HepG2 (cell line): ENCODE results near the gene ACAP3.

ENCODE experiments used
- CC2D1A ChIP-seq: sonication (generic); formaldehyde crosslinking; IDR thresholded peaks from 2 replicates; pipeline ENCODE4 v1.8.1; 2023; ENCODE audit warnings: mild to moderate bottlenecking, missing genetic modification reagents
- CEBPB ChIP-seq: IDR thresholded peaks from 2 replicates; pipeline ENCODE4 v1.6.1; 2011; ENCODE audit warnings: low read depth, low read length, improper control_type of control experiment, borderline replicate concordance
- CTCF ChIP-seq: sonication (generic); formaldehyde crosslinking; IDR thresholded peaks from 2 replicates; pipeline ENCODE4 v1.5.0; 2020; ENCODE audit warnings: mild to moderate bottlenecking, missing genetic modification reagents, moderate library complexity
- FIP1L1 ChIP-seq: fragments of 200-400 bp; formaldehyde crosslinking; IDR thresholded peaks from 2 replicates; pipeline ENCODE4 v1.6.1; 2018; ENCODE audit warnings: low read depth, mild to moderate bottlenecking, low read length, moderate library complexity, borderline replicate concordance; ENCODE audit not compliant: insufficient read depth
- HOXA9 ChIP-seq: sonication (generic); formaldehyde crosslinking; IDR thresholded peaks from 2 replicates; pipeline ENCODE4 v1.8.1; 2022; ENCODE audit warnings: missing genetic modification reagents, mild to moderate bottlenecking, moderate library complexity, borderline replicate concordance
- MAX ChIP-seq: IDR thresholded peaks from 2 replicates; pipeline ENCODE4 v1.6.1; 2012; ENCODE audit warnings: inconsistent platforms
- PHF8 ChIP-seq: sonication (generic); formaldehyde crosslinking; IDR thresholded peaks from 2 replicates; pipeline ENCODE4 v1.5.0; 2020; ENCODE audit warnings: missing genetic modification reagents
- TF ChIP-seq, protein P1 (sequence below): IDR thresholded peaks from 2 replicates; pipeline ENCODE4 v1.6.1; 2016; ENCODE audit warnings: low read depth, missing genetic modification reagents, missing compliant biosample characterization

DNA sequence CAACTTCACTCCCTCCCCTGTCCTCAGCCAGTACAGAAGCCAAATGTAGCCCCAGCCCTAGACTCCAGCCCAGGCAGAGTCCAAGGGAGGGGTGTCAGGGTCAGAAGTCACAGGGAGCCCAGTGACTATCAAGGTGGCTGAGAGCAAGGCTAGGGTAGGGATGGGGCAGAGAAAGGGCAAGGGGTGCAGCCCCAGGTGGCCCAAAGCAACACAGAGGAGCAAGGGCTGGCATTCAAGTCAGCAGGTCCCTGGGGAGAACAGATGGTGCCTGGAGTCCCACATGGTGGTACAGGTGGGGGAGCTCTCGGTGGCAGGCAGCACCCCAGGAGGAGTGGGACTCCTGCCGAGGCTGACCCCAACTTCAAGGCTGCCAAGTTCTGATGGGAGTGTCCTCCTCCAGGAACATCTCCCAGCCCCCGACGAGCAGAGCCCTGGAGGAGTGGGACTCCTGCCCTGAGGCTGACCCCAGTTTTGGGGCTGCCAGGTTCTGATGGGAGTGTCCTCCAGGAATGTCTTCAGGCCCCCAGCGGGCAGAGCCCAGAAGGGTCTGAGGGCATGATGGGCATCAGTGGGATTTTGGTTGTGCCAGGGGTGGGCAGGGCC is 45.2 kb upstream of the ACAP3 start:
- no peak for TF ChIP-seq CEBPB
- TF ChIP-seq CTCF (CRISPR knock-in tag): no peak
- no peak for TF ChIP-seq PHF8 (CRISPR knock-in tag)
- no peak for TF ChIP-seq FIP1L1
- TF ChIP-seq, protein P1, sequence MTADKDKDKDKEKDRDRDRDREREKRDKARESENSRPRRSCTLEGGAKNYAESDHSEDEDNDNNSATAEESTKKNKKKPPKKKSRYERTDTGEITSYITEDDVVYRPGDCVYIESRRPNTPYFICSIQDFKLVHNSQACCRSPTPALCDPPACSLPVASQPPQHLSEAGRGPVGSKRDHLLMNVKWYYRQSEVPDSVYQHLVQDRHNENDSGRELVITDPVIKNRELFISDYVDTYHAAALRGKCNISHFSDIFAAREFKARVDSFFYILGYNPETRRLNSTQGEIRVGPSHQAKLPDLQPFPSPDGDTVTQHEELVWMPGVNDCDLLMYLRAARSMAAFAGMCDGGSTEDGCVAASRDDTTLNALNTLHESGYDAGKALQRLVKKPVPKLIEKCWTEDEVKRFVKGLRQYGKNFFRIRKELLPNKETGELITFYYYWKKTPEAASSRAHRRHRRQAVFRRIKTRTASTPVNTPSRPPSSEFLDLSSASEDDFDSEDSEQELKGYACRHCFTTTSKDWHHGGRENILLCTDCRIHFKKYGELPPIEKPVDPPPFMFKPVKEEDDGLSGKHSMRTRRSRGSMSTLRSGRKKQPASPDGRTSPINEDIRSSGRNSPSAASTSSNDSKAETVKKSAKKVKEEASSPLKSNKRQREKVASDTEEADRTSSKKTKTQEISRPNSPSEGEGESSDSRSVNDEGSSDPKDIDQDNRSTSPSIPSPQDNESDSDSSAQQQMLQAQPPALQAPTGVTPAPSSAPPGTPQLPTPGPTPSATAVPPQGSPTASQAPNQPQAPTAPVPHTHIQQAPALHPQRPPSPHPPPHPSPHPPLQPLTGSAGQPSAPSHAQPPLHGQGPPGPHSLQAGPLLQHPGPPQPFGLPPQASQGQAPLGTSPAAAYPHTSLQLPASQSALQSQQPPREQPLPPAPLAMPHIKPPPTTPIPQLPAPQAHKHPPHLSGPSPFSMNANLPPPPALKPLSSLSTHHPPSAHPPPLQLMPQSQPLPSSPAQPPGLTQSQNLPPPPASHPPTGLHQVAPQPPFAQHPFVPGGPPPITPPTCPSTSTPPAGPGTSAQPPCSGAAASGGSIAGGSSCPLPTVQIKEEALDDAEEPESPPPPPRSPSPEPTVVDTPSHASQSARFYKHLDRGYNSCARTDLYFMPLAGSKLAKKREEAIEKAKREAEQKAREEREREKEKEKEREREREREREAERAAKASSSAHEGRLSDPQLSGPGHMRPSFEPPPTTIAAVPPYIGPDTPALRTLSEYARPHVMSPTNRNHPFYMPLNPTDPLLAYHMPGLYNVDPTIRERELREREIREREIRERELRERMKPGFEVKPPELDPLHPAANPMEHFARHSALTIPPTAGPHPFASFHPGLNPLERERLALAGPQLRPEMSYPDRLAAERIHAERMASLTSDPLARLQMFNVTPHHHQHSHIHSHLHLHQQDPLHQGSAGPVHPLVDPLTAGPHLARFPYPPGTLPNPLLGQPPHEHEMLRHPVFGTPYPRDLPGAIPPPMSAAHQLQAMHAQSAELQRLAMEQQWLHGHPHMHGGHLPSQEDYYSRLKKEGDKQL: no peak
- no peak for TF ChIP-seq MAX
- no peak for TF ChIP-seq HOXA9
- no peak for TF ChIP-seq CC2D1A
